Upper lobe of left lung (tissue), 6 donors: ENCODE data around the gene ZBTB16. TPM values are rescaled to one million over a fixed set of nuclear protein-coding genes. Genes with fewer than 3 reads are reported as not detected.
A peak's percentile ranks its signal among the peaks of the same experiment; 100 is the strongest.

Experiments
- ATAC-seq, 2 donors: fragments of 200-7000 bp; cut with Tn5 transposase; one replicate each; pipeline ENCODE4 v1.9.1; 2022; ENCODE audit warnings: mild to moderate bottlenecking in 2 of 2, moderate library complexity in 2 of 2; ENCODE audit not compliant: low FRiP score in 2 of 2
- DNase-seq, 2 donors: peaks; one replicate each; pipeline ENCODE4 v3.0.0-alpha.2; 2019 to 2020
- H3K27ac ChIP-seq, 4 donors: fragments of 200-600 bp; sonication (generic); one replicate each; pipeline ENCODE4 v1.5.1; 2016 to 2019
- H3K27me3 ChIP-seq, 4 donors: fragments of 200-600 bp; sonication (generic); one replicate each; pipeline ENCODE4 v1.5.1; 2017 to 2019
- H3K36me3 ChIP-seq, 4 donors: fragments of 200-600 bp; sonication (generic); one replicate each; pipeline ENCODE4 v1.5.1; 2016 to 2019
- H3K4me1 ChIP-seq, 4 donors: fragments of 200-600 bp; sonication (generic); one replicate each; pipeline ENCODE4 v1.5.1; 2018 to 2019
- H3K4me3 ChIP-seq, 4 donors: fragments of 200-600 bp; sonication (generic); one replicate each; pipeline ENCODE4 v1.5.1; 2017 to 2019; ENCODE audit warnings: mild to moderate bottlenecking in 2 of 4, moderate library complexity in 1 of 4
- H3K9me3 ChIP-seq, 4 donors: fragments of 200-600 bp; sonication (generic); one replicate each; pipeline ENCODE4 v1.5.1; 2018 to 2019
- CTCF ChIP-seq, 6 experiments: fragments of 450-650 bp in 4 of 6; fragments of 200-600 bp in 2 of 6; sonication (generic) in 2 of 6; IDR thresholded peaks; one replicate each; pipeline ENCODE4 v1.5.1; 2016 to 2019; ENCODE audit warnings: antibody characterized with exemption in 6 of 6
- EP300 ChIP-seq, 4 donors: sonication (generic); formaldehyde crosslinking; IDR thresholded peaks; one replicate each; pipeline ENCODE4 v1.5.1; 2017; ENCODE audit warnings: antibody characterized with exemption in 4 of 4, control low read depth in 2 of 4
- POLR2A ChIP-seq, 4 donors: fragments of 450-650 bp; IDR thresholded peaks; one replicate each; pipeline ENCODE4 v1.5.1; 2016 to 2017; ENCODE audit warnings: antibody characterized with exemption in 4 of 4, mild to moderate bottlenecking in 2 of 4
- POLR2AphosphoS5 ChIP-seq, 2 donors: sonication (generic); formaldehyde crosslinking; IDR thresholded peaks; one replicate each; pipeline ENCODE4 v1.5.1; 2017; ENCODE audit warnings: antibody characterized with exemption in 2 of 2
- WGBS, 2 donors: methylation state at CpG; one replicate each; pipeline ENCODE4 v1.1.5; 2017 to 2018; 5-methylcytosine and 5-hydroxymethylcytosine counted together
- total RNA-seq, 6 donors: library from RNA; depleted of rRNA in 4 of 6; stranded (reverse); fragments of >200 nt in 4 of 6; gene quantifications; one replicate each; pipeline versions ENCODE4 v1.1.0 to v1.2.1, GENCODE V29; 2016 to 2021
- donor health status: DM: no; HTN: no; CAD: no; lungs with moderate emphysema.
- donor health status: DM: no; HTN: yes; CAD: no; lungs with severe emphysema.

The ZBTB16 gene
- total RNA-seq, 6 donors from 2014 or later, result 110 to 584 (median 179) TPM

GRCh38 chr11:114172871-114173444, 113.4 kb downstream of the ZBTB16 start:
- H3K9me3 ChIP-seq, result no peaks in the 10 kb centered on the region
- no peak overlapping the region for H3K4me3 ChIP-seq
- H3K27ac ChIP-seq, result peak overlapping the region; percentile 95 to 99 (median 96)
- no peak for ATAC-seq
- TF ChIP-seq POLR2A (IDR thresholded peaks at IDR 0.05) (no peak), POLR2AphosphoS5 (IDR thresholded peaks at IDR 0.05) (peak in 1 of 2 donors; percentile 40), EP300 (IDR thresholded peaks at IDR 0.05) (peak in 1 of 4 donors; percentile 21), CTCF (IDR thresholded peaks at IDR 0.05) (no peak)
- peaks cover 99 to 100% (median 100%) of the 10 kb centered on the region in 4 donors for H3K4me1 ChIP-seq
- 54 to 56% methylated on average over 8 of the region's 8 CpGs for WGBS, 2 donors
- DNase-seq, result no peak
- peaks cover 0 to 26% (median 1%) of the 10 kb centered on the region in 4 donors for H3K36me3 ChIP-seq
- no peaks in the 10 kb centered on the region for H3K27me3 ChIP-seq

- 72 to 80% methylated on average over 5 of the region's 5 CpGs for WGBS, 2 donors
- Histone ChIP-seq H3K4me3 (no peak overlapping the region), H3K4me1 (peaks cover 99 to 100% (median 100%) of the 10 kb centered on the region in 4 donors), H3K27ac (peak overlapping the region; percentile 95 to 99 (median 96)), H3K27me3 (no peaks in the 10 kb centered on the region), H3K36me3 (peaks cover 0 to 22% (median 1%) of the 10 kb centered on the region in 4 donors), H3K9me3 (no peaks in the 10 kb centered on the region)
- DNase-seq, result no peak
- TF ChIP-seq POLR2AphosphoS5 (IDR thresholded peaks at IDR 0.05) (no peak), POLR2A (IDR thresholded peaks at IDR 0.05) (no peak)
- no peak for ATAC-seq
Observed at GRCh38 chr11:114173843-114174242, 114.3 kb downstream of the ZBTB16 start.

DNA sequence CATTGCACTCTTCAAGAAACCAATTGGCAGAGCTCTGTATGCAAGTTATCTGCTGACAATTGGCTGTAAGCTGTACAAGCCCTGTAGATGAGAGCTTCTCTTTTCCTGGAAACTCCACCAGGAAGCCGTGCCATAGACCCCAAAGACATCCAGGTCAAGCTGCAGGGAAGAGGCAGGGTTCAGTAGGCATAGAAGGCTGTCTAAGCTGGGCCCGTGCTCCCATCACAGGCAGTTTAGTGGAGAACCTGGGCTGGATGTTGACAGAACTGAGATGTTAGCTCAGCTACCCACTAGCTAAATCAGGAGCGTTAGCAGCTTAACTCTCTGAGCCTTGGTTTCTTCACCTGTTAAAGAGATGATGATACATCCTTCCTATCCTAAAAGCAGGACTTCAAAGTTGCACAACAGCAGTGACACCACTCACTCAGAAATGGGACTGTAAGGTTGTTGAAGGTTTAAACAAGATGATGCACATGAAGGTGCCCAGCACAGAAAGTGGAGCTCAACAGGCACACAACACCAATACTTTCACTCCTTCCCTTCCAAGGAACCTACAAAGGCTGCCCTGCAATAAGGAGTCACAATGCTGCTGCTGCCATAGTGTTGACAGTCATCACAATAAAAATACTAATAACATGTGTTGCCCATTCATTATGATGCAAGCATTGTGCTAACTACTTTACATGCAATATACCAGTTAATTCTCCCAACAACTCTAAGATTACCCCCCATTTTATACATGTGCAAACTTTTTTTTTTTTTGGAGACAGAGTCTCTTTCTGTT, 115.4 kb downstream of the ZBTB16 start:
- ATAC-seq, result no peak
- peak overlapping the region; percentile 95 to 99 (median 96) for H3K27ac ChIP-seq
- no peak for TF ChIP-seq EP300 (IDR thresholded peaks at IDR 0.05)
- TF ChIP-seq POLR2A (IDR thresholded peaks at IDR 0.05), result no peak
- no peak for TF ChIP-seq CTCF (IDR thresholded peaks at IDR 0.05)
- no peak for TF ChIP-seq POLR2AphosphoS5 (IDR thresholded peaks at IDR 0.05)

DNA sequence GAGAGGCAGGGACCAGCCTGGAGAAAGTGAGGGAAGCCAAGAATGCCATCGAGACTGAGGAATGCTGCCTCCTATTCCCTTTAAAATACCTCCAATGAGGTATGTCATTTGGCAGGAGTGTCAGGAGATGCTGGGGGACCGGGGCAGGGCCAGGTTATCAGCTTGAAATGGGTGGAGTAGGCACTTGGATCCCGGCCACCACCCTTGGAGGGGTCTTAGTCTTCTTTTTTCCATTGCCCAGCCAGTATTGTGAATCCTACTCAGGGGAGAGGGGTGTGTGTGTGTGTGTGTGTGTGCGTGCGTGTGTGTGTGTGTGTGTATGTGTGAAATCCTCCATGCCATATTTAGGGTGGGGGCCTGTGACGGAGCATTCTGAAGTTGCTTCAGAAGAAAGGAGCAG, 116.2 kb downstream of the ZBTB16 start:
- no peak for TF ChIP-seq EP300 (IDR thresholded peaks at IDR 0.05)
- TF ChIP-seq CTCF (IDR thresholded peaks at IDR 0.05), result no peak
- no peak for TF ChIP-seq POLR2A (IDR thresholded peaks at IDR 0.05)
- no peak for TF ChIP-seq POLR2AphosphoS5 (IDR thresholded peaks at IDR 0.05)
- H3K27me3 ChIP-seq, result no peaks in the 10 kb centered on the region
- peaks cover 93 to 96% (median 96%) of the 10 kb centered on the region in 4 donors for H3K4me1 ChIP-seq
- no peak overlapping the region for H3K4me3 ChIP-seq
- peaks cover 0 to 14% (median 1%) of the 10 kb centered on the region in 4 donors for H3K36me3 ChIP-seq
- H3K27ac ChIP-seq, result peak overlapping the region; percentile 95 to 99 (median 96)
- WGBS, 2 donors, result 65 to 68% methylated on average over 6 of the region's 6 CpGs
- H3K9me3 ChIP-seq, result no peaks in the 10 kb centered on the region
- DNase-seq, result no peak
- no peak for ATAC-seq

More for the DNA sequence above, 115.4 kb downstream of the ZBTB16 start:
- H3K27me3 ChIP-seq, result no peaks in the 10 kb centered on the region
- H3K4me3 ChIP-seq, result no peak overlapping the region
- no peaks in the 10 kb centered on the region for H3K9me3 ChIP-seq
- no peak for DNase-seq
- H3K4me1 ChIP-seq, result peaks cover 93 to 96% (median 96%) of the 10 kb centered on the region in 4 donors
- WGBS, 2 donors, result 54 to 85% methylated on average over 2 to 3 of the region's 3 CpGs
- peaks cover 0 to 14% (median 1%) of the 10 kb centered on the region in 4 donors for H3K36me3 ChIP-seq

- Histone ChIP-seq H3K27ac (peak overlapping the region; percentile 95 to 99 (median 96)), H3K9me3 (no peaks in the 10 kb centered on the region), H3K36me3 (peaks cover 0 to 16% (median 2%) of the 10 kb centered on the region in 4 donors), H3K4me1 (peaks cover 93 to 96% (median 96%) of the 10 kb centered on the region in 4 donors), H3K27me3 (no peaks in the 10 kb centered on the region), H3K4me3 (no peak overlapping the region)
- 81 to 87% methylated on average over 8 of the region's 8 CpGs for WGBS, 2 donors
- ATAC-seq (no peak), DNase-seq (no peak)
- TF ChIP-seq EP300 (IDR thresholded peaks at IDR 0.05), result no peak
- no peak for TF ChIP-seq POLR2AphosphoS5 (IDR thresholded peaks at IDR 0.05)
- no peak for TF ChIP-seq POLR2A (IDR thresholded peaks at IDR 0.05)
- TF ChIP-seq CTCF (IDR thresholded peaks at IDR 0.05), result no peak
Observed at GRCh38 chr11:114176321-114176720, 116.8 kb downstream of the ZBTB16 start.
